ENCODE measurements around the gene BCAS3.

BCAS3 gene

DNA sequence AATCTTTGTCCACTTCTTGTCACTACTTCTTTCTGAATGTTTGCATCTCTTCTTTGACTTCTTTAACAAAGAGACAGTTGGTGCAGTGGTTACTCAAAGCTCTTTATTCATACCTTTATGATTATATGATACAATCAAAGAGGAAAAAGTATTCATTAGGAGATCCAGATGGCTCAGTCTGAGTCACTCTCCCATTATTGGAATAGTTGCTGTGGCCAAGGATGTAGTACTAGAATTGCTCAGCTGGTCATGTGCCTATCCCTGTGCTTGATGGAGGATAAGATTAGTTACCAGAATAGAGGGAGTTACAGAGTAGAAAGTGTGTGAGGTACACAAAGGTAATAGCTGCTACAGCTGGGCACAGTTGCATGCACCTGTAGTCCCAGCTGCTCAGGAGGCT, 18.3 kb downstream of the BCAS3 start:
- FAIRE-seq, result no peak
- DNase-seq (ENCODE audit: insufficient read length, low spot score), result no peak

DNA sequence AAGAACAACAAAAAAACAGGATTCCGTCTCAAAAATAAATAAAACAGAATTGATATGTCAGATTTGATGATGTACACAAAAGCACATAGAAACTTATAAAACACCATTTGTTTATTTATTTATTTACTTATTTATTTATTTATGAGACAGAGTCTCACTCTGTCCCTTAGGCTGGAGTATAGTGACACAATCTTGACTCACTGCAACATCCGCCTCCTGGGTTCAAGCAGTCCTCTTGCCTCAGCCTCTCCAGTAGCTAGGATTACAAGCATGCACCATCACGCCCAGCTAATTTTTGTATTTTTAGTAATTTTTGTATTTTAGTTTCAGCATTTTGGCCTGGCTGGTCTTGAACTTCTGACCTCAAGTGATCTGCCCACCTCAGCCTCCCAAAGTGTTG, 21.4 kb downstream of the BCAS3 start:
- TF ChIP-seq PAX5 (IDR thresholded peaks at IDR 0.05; ENCODE audit: insufficient read depth, low read length, severe bottlenecking), result no peak
- no peak for TF ChIP-seq SPI1 (IDR thresholded peaks at IDR 0.05; ENCODE audit: low read depth, low read length)
- TF ChIP-seq TAF1 (IDR thresholded peaks at IDR 0.05; ENCODE audit: low read depth, low read length), result no peak
- DNase-seq (ENCODE audit: insufficient read length, low spot score) (no peak), FAIRE-seq (no peak)

More for the DNA sequence above, 18.3 kb downstream of the BCAS3 start:
- TF ChIP-seq PAX5 (IDR thresholded peaks at IDR 0.05; ENCODE audit: insufficient read depth, low read length, severe bottlenecking) (no peak), TAF1 (IDR thresholded peaks at IDR 0.05; ENCODE audit: low read depth, low read length) (no peak), POLR2A (IDR thresholded peaks at IDR 0.05; ENCODE audit: low read depth, low read length) (no peak), POU2F2 (IDR thresholded peaks at IDR 0.05; ENCODE audit: low read depth, low read length) (no peak), SPI1 (IDR thresholded peaks at IDR 0.05; ENCODE audit: low read depth, low read length) (no peak), POLR2AphosphoS5 (IDR thresholded peaks at IDR 0.05; ENCODE audit: low read depth, low read length) (no peak)

DNA sequence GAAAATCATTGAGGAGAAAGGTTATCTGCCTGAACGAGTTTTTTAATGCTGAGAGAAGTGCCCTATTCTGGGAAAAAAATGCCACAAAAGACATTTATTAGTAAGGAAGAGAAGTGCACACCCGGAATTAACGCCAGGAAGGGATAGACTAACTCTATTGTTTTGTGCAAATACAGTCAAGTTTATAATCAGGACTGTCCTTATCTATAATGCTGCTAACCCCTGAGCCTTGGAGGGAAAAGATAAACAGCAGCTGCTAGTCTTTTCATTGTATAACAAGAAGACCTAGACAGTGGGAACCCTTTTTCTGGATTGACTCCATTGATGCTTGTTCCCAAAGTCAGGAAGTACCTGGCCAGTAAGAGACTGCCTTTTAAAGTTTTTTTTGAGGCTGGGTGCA, 26.5 kb downstream of the BCAS3 start:
- FAIRE-seq (no peak), DNase-seq (ENCODE audit: insufficient read length, low spot score) (no peak)
- TF ChIP-seq POLR2AphosphoS5 (IDR thresholded peaks at IDR 0.05; ENCODE audit: low read depth, low read length) (no peak), POLR2A (IDR thresholded peaks at IDR 0.05; ENCODE audit: low read depth, low read length) (no peak), PAX5 (IDR thresholded peaks at IDR 0.05; ENCODE audit: insufficient read depth, low read length, severe bottlenecking) (no peak), SPI1 (IDR thresholded peaks at IDR 0.05; ENCODE audit: low read depth, low read length) (no peak), TAF1 (IDR thresholded peaks at IDR 0.05; ENCODE audit: low read depth, low read length) (no peak), POU2F2 (IDR thresholded peaks at IDR 0.05; ENCODE audit: low read depth, low read length) (no peak)

DNA sequence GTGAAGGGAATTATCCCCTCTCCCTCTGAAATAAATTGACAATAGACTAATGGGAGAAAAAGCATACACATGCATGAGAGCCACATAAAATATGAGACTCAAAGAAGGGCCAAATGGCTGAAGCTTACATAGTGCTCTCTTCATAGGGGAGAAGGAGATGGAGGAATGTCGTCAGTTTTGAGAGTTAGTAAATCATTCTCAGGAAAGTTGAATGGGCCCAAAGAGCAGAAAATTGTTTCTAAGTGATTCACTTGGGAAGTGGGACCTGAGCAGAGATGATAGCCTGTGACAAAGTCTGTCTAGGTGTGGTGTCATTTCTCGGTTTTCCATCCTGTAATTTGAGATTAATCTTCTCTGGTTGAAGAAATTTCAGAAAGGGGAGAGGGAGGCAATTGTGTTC, 35.0 kb downstream of the BCAS3 start:
- no peak for TF ChIP-seq SPI1 (IDR thresholded peaks at IDR 0.05; ENCODE audit: low read depth, low read length)
- TF ChIP-seq POU2F2 (IDR thresholded peaks at IDR 0.05; ENCODE audit: low read depth, low read length), result no peak
- TF ChIP-seq TAF1 (IDR thresholded peaks at IDR 0.05; ENCODE audit: low read depth, low read length), result no peak
- no peak for TF ChIP-seq POLR2AphosphoS5 (IDR thresholded peaks at IDR 0.05; ENCODE audit: low read depth, low read length)
- no peak for TF ChIP-seq POLR2A (IDR thresholded peaks at IDR 0.05; ENCODE audit: low read depth, low read length)
- FAIRE-seq (no peak), DNase-seq (ENCODE audit: insufficient read length, low spot score) (no peak)

DNA sequence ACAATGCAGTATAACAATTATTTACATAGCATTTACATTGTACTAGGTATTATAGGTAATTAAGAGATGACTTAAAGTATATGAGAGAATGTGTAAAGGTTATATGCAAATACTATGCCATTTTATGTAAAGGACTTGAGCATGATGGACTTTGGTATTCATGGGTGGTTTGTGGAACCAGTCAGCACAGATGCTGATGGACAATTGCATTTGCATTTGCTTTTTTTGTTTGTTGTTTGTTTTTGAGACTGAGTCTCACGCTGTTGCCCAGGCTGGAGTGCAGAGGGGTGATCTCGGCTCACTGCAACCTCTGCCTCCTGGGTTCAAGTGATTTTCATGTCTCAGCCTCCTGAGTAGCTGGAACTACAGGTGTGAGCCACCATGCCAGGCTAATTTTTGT, 36.0 kb downstream of the BCAS3 start:
- FAIRE-seq, result peak; percentile 28
- TF ChIP-seq PAX5 (IDR thresholded peaks at IDR 0.05; ENCODE audit: insufficient read depth, low read length, severe bottlenecking) (no peak), POU2F2 (IDR thresholded peaks at IDR 0.05; ENCODE audit: low read depth, low read length) (no peak), POLR2A (IDR thresholded peaks at IDR 0.05; ENCODE audit: low read depth, low read length) (no peak), POLR2AphosphoS5 (IDR thresholded peaks at IDR 0.05; ENCODE audit: low read depth, low read length) (no peak), SPI1 (IDR thresholded peaks at IDR 0.05; ENCODE audit: low read depth, low read length) (no peak), TAF1 (IDR thresholded peaks at IDR 0.05; ENCODE audit: low read depth, low read length) (no peak)
- DNase-seq (ENCODE audit: insufficient read length, low spot score), result no peak

DNA sequence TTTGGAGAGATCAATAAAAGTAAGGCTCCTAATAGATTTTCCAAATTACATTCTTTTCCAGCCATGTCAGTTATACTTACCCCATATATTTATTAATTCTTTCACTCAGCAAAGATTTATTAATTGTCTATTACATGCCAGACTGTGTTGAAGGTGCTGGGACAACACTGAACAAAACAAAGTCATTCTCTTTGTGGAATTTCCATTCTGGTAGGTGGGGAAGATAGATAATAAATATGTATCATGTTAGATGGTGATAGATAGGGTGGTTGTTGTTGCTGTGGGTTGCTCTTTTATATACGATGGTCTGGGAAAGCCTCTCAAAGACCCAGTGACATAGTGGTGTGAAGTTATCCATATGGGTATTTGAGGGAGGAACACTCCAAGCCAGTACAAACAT, 39.1 kb downstream of the BCAS3 start:
- DNase-seq (ENCODE audit: insufficient read length, low spot score), result no peak
- TF ChIP-seq POLR2AphosphoS5 (IDR thresholded peaks at IDR 0.05; ENCODE audit: low read depth, low read length) (no peak), POLR2A (IDR thresholded peaks at IDR 0.05; ENCODE audit: low read depth, low read length) (no peak), POU2F2 (IDR thresholded peaks at IDR 0.05; ENCODE audit: low read depth, low read length) (no peak), SPI1 (IDR thresholded peaks at IDR 0.05; ENCODE audit: low read depth, low read length) (no peak), PAX5 (IDR thresholded peaks at IDR 0.05; ENCODE audit: insufficient read depth, low read length, severe bottlenecking) (no peak), TAF1 (IDR thresholded peaks at IDR 0.05; ENCODE audit: low read depth, low read length) (no peak)
- FAIRE-seq, result no peak

DNA sequence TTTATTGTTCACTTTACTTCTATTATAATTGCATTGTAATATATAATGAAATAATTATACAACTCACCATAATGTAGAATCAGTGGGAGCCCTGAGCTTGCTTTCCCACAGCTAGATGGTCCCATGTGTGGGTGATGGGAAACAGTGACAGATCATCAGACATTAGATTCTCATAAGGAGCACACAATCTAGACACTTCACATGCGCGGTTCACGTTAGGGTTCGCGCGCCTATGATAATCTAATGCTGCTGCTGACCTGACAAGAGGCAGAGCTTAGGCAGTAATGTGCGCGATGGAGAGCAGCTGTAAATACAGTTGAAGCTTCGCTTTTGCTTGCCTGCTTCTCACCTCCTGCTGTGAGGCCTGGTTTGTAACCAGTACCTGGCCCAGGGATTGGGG, 40.2 kb downstream of the BCAS3 start:
- FAIRE-seq, result no peak
- TF ChIP-seq TAF1 (IDR thresholded peaks at IDR 0.05; ENCODE audit: low read depth, low read length) (no peak), POLR2A (IDR thresholded peaks at IDR 0.05; ENCODE audit: low read depth, low read length) (no peak)
- DNase-seq (ENCODE audit: insufficient read length, low spot score), result no peak

DNA sequence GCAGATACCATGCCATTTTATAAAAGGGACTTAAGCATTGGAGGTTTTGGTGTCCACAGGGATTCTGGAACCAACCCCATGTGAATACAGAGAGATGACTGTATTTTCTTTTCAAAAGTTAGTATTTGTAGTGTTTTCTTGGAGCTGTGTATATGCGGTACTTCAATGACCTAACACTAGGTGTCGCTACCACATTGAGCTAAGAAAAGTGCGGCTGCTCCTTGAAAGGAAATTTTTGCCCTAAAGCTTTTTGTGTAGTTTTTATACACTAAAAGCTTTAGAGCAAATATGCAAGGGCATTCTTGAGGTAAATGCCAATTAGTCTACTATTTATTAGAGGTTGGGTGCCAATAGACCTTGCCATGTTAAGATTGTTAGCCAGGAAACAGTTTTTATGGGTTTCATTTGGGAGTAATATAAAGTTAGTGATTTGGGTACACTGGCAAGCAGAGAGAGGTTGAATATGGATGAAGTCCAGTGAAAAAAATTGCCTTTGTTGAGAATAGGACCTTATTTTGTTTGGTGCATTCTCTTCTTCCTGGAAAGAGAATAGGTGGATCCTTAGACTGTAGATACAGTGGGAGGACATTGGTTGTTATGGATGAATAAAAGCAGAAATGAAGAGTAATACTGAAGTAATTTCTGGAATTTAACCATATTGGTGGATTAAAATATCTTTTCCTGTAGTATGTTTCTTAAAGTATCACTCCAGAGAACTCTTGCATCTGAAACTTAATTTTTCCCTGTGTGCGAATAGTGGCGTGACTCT, 43.3 kb downstream of the BCAS3 start:
- peak; percentile 17 for DNase-seq (ENCODE audit: insufficient read length, low spot score)
- FAIRE-seq, result peak; percentile 60

DNA sequence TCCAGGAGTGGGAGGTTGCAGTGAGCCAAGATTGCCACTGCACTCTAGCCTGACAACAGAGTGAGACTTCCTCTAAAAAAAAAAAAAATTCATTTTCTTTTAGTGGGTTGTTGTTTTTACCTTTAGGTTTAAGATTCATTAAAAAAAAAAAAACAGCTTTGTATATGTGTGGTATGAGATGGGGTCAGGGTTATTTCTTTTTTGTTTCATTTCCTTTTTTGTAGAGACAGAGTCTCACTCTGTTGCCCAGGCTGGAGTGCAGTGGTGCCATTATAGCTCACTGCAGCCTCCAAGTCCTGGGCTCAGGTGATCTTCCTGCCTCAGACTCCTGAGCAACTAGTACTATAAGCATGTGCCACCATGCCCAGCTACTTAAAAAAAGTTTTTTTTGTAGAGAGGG, 47.0 kb downstream of the BCAS3 start:
- TF ChIP-seq PAX5 (IDR thresholded peaks at IDR 0.05; ENCODE audit: insufficient read depth, low read length, severe bottlenecking), result no peak
- TF ChIP-seq SPI1 (IDR thresholded peaks at IDR 0.05; ENCODE audit: low read depth, low read length), result peak; percentile 36
- FAIRE-seq (no peak), DNase-seq (ENCODE audit: insufficient read length, low spot score) (no peak)

More for the DNA sequence above, 43.3 kb downstream of the BCAS3 start:
- TF ChIP-seq POU2F2 (IDR thresholded peaks at IDR 0.05; ENCODE audit: low read depth, low read length) (no peak), PAX5 (IDR thresholded peaks at IDR 0.05; ENCODE audit: insufficient read depth, low read length, severe bottlenecking) (no peak), SPI1 (IDR thresholded peaks at IDR 0.05; ENCODE audit: low read depth, low read length) (no peak), POLR2A (IDR thresholded peaks at IDR 0.05; ENCODE audit: low read depth, low read length) (no peak)

DNA sequence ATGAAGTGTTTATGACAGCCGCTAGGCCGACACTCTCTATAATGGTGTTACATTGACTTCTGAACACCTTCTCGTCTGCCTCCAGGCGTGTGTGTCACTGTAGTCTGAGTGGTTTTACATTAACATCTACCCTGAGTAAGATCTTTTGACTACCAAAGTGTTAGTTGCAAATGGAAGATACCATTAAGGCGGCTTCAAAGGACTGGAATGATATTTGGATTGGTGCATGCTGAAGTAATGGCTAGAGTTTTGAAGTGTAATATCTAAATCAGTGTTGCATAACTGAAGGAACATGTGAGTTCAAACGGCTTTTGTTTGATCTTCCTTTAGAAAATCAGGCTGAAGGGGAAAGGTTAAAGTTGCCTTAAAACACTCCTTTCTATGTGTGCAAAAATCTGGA, 52.2 kb downstream of the BCAS3 start:
- TF ChIP-seq POLR2A (IDR thresholded peaks at IDR 0.05; ENCODE audit: low read depth, low read length) (no peak), PAX5 (IDR thresholded peaks at IDR 0.05; ENCODE audit: insufficient read depth, low read length, severe bottlenecking) (no peak), TAF1 (IDR thresholded peaks at IDR 0.05; ENCODE audit: low read depth, low read length) (no peak), POLR2AphosphoS5 (IDR thresholded peaks at IDR 0.05; ENCODE audit: low read depth, low read length) (no peak), SPI1 (IDR thresholded peaks at IDR 0.05; ENCODE audit: low read depth, low read length) (no peak), POU2F2 (IDR thresholded peaks at IDR 0.05; ENCODE audit: low read depth, low read length) (no peak)
- FAIRE-seq (no peak), DNase-seq (ENCODE audit: insufficient read length, low spot score) (no peak)
